GM18951 (cell line): ENCODE measurements around the gene PTH.

Experiments used
- POLR2A ChIP-seq: IDR thresholded peaks from 4 replicates; pipeline ENCODE4 v1.6.1; 2011; ENCODE audit warnings: mild to moderate bottlenecking; ENCODE audit not compliant: insufficient read length, insufficient read depth; ENCODE audit errors: extremely low read depth
- in situ Hi-C: fragments of 300-500 bp; cut with MboI; formaldehyde crosslinking; loops from one replicate; pipeline ENCODE4 v1.12.0; 2022; ENCODE audit warnings: low sequenced_read_pairs, mixed read lengths, inconsistent platforms; ENCODE audit not compliant: unreplicated experiment

PTH gene

GRCh38 chr11:13468750-13469149, 27.0 kb downstream of the PTH start:
- no peak for TF ChIP-seq POLR2A
- in situ Hi-C loops = no loop called here

GRCh38 chr11:13465909-13466371, 29.9 kb downstream of the PTH start:
- no peak for TF ChIP-seq POLR2A
- in situ Hi-C loops = no loop called here

GRCh38 chr11:13463779-13464290, 32.0 kb downstream of the PTH start:
- TF ChIP-seq POLR2A = no peak
- in situ Hi-C loops = no loop called here

- in situ Hi-C loops = no loop called here
- peak; percentile 96 for TF ChIP-seq POLR2A
Measured at GRCh38 chr11:13462901-13463778, 32.7 kb downstream of the PTH start, which contains the start of gene BTBD10. BTBD10 (minus strand) TSS chr11:13463222; CDS start chr11:13445124, 18,098 bp downstream.

GRCh38 chr11:13462311-13462900, 33.4 kb downstream of the PTH start:
- TF ChIP-seq POLR2A = no peak
- in situ Hi-C loops = no loop called here

- in situ Hi-C loops = no loop called here
- TF ChIP-seq POLR2A = no peak
Measured at GRCh38 chr11:13461291-13461690, 34.5 kb downstream of the PTH start.

GRCh38 chr11:13450832-13451397, 44.9 kb downstream of the PTH start:
- TF ChIP-seq POLR2A = no peak
- in situ Hi-C loops = no loop called here

GRCh38 chr11:13449522-13449921, 46.3 kb downstream of the PTH start:
- in situ Hi-C loops = no loop called here
- TF ChIP-seq POLR2A = no peak

- no peak for TF ChIP-seq POLR2A
- in situ Hi-C loops = no loop called here
Measured at GRCh38 chr11:13448876-13449275, 46.9 kb downstream of the PTH start.

- no peak for TF ChIP-seq POLR2A
Measured at GRCh38 chr11:13446444-13446843, 49.4 kb downstream of the PTH start.

GRCh38 chr11:13445588-13445987, 50.2 kb downstream of the PTH start:
- no peak for TF ChIP-seq POLR2A
- in situ Hi-C loops = no loop called here

More at GRCh38 chr11:13446444-13446843, 49.4 kb downstream of the PTH start:
- in situ Hi-C loops = no loop called here
